ENCODE measurements around the gene PPP2CA. TPM values are rescaled to one million over a fixed set of nuclear protein-coding genes. Genes with fewer than 3 reads are reported as not detected.

PPP2CA gene
- total and polyA plus RNA-seq, 2 of the 4 experiments (the other 2 are of a cell fraction), result 70.6 to 73.6 TPM

DNA sequence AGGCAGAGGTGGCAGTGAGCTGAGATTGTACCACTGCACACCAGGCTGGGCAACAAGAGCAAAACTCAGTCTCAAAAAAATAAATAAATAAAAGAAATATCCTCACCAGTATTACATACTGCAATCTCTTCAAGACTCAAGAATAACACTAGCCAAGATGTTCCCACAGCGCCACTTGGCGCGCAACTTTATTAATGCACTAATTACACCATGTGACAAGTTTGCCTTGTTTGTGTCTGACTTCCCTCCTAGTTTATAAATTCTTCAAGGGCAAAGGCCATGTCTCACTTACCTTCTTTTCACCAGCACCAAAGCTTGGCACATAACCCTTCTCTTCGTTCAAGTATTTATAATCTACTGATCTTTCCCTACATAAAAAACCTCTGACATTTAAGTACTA is 53.9 kb downstream of the PPP2CA start:
- intact Hi-C loops (cut with micrococcal nuclease), result no loop called here
- H2BK120ac ChIP-seq (ENCODE audit: low read depth, low read length), result no peak overlapping the region
- H3K9me1 ChIP-seq (ENCODE audit: insufficient read depth, low read length), result 0 out of 2 replicates have a peak, but pooled peaks cover 3% of the 10 kb centered on the region
- H2AK9ac ChIP-seq (replicated peaks; ENCODE audit: low read depth, low read length, poor library complexity), result no peak overlapping the region
- no peak for ATAC-seq (ENCODE audit: low read depth)
- no peak overlapping the region for H3K4ac ChIP-seq (ENCODE audit: low read depth, low read length)
- no TSS peak for BruUV-seq (replicated peaks)
- no peak overlapping the region for H3K14ac ChIP-seq (replicated peaks; ENCODE audit: low read depth, low read length)
- no peak overlapping the region for H3K56ac ChIP-seq (ENCODE audit: extremely low read depth, insufficient read depth, low read length)
- no peak overlapping the region for H3K4me2 ChIP-seq (ENCODE audit: low read depth, low read length)
- no peak overlapping the region for H3K23ac ChIP-seq (ENCODE audit: low read depth, low read length)
- no peak for TF ChIP-seq SMC3 (IDR thresholded peaks at IDR 0.05; ENCODE audit: low read depth, low read length)
- TF ChIP-seq, protein P1, sequence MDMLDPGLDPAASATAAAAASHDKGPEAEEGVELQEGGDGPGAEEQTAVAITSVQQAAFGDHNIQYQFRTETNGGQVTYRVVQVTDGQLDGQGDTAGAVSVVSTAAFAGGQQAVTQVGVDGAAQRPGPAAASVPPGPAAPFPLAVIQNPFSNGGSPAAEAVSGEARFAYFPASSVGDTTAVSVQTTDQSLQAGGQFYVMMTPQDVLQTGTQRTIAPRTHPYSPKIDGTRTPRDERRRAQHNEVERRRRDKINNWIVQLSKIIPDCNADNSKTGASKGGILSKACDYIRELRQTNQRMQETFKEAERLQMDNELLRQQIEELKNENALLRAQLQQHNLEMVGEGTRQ (IDR thresholded peaks at IDR 0.05; ENCODE audit: low read depth, low read length), result no peak
- no peak for TF ChIP-seq RCOR1 (IDR thresholded peaks at IDR 0.05; ENCODE audit: insufficient replicate concordance, low read length)
- no peak for TF ChIP-seq MAFK (IDR thresholded peaks at IDR 0.05; ENCODE audit: low read depth, low read length)
- TF ChIP-seq, protein P2, sequence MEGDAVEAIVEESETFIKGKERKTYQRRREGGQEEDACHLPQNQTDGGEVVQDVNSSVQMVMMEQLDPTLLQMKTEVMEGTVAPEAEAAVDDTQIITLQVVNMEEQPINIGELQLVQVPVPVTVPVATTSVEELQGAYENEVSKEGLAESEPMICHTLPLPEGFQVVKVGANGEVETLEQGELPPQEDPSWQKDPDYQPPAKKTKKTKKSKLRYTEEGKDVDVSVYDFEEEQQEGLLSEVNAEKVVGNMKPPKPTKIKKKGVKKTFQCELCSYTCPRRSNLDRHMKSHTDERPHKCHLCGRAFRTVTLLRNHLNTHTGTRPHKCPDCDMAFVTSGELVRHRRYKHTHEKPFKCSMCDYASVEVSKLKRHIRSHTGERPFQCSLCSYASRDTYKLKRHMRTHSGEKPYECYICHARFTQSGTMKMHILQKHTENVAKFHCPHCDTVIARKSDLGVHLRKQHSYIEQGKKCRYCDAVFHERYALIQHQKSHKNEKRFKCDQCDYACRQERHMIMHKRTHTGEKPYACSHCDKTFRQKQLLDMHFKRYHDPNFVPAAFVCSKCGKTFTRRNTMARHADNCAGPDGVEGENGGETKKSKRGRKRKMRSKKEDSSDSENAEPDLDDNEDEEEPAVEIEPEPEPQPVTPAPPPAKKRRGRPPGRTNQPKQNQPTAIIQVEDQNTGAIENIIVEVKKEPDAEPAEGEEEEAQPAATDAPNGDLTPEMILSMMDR (conservative IDR thresholded peaks at IDR 0.05; ENCODE audit: low read depth, low read length), result no peak
- TF ChIP-seq MXI1 (IDR thresholded peaks at IDR 0.05; ENCODE audit: borderline replicate concordance, low read depth, low read length), result no peak
- TF ChIP-seq, protein P3, sequence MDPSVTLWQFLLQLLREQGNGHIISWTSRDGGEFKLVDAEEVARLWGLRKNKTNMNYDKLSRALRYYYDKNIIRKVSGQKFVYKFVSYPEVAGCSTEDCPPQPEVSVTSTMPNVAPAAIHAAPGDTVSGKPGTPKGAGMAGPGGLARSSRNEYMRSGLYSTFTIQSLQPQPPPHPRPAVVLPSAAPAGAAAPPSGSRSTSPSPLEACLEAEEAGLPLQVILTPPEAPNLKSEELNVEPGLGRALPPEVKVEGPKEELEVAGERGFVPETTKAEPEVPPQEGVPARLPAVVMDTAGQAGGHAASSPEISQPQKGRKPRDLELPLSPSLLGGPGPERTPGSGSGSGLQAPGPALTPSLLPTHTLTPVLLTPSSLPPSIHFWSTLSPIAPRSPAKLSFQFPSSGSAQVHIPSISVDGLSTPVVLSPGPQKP (IDR thresholded peaks at IDR 0.05; ENCODE audit: borderline replicate concordance, low read depth, low read length), result no peak
- TF ChIP-seq NFE2L2 (IDR thresholded peaks at IDR 0.05; ENCODE audit: low read depth, low read length), result no peak
- TF ChIP-seq CHD1 (IDR thresholded peaks at IDR 0.05; ENCODE audit: low read depth, low read length), result no peak
- TF ChIP-seq MAZ (IDR thresholded peaks at IDR 0.05; ENCODE audit: borderline replicate concordance, low read depth, low read length), result no peak
- TF ChIP-seq RAD21 (IDR thresholded peaks at IDR 0.05; ENCODE audit: low read length), result no peak
- TF ChIP-seq RFX5 (IDR thresholded peaks at IDR 0.05; ENCODE audit: low read depth, low read length), result no peak
- TF ChIP-seq BHLHE40 (IDR thresholded peaks at IDR 0.05; ENCODE audit: low read depth, low read length), result no peak
- no peak for TF ChIP-seq POLR2A (IDR thresholded peaks at IDR 0.05; ENCODE audit: low read depth, low read length)
- H2BK15ac ChIP-seq (ENCODE audit: low read depth, low read length), result no peak overlapping the region
- 85% methylated on average over 4 of the region's 4 CpGs; no CpG with 5 or more reads in 1 of the 2 experiments for WGBS, 2 experiments (ENCODE audit: extremely low coverage in 2 of 2, insufficient read length in 1 of 2)
- in situ Hi-C loops (cut with MboI; ENCODE audit: low sequenced_read_pairs), result no loop called here
- no peak overlapping the region for H3K9ac ChIP-seq (ENCODE audit: low read depth, low read length)
- H3K9me3 ChIP-seq (ENCODE audit: control insufficient read depth, insufficient read depth, low read length), result no peaks in the 10 kb centered on the region
- no peak overlapping the region for H4K5ac ChIP-seq (ENCODE audit: low read depth, low read length)
- dilution Hi-C loops (cut with HindIII; ENCODE audit: low sequenced_read_pairs, unreplicated experiment), result no loop called here
- no peaks in the 10 kb centered on the region for H3K27me3 ChIP-seq (ENCODE audit: control insufficient read depth, insufficient read depth, low read length)
- POLR2A ChIA-PET (ENCODE audit: unreplicated experiment), result no interaction called here
- H4K20me1 ChIP-seq (ENCODE audit: insufficient read depth, low read length), result peaks cover 60% of the 10 kb centered on the region
- no peak overlapping the region for H3K4me3 ChIP-seq (ENCODE audit: insufficient read depth, low read depth, low read length)
- no peak overlapping the region for H2BK20ac ChIP-seq (ENCODE audit: low read depth, low read length)
- peaks cover 2% of the 10 kb centered on the region; the same call in 1 of the 2 replicates for H3K4me1 ChIP-seq (ENCODE audit: control insufficient read depth, insufficient read depth, low read length)
- CTCF ChIA-PET, result no interaction called here
- no peak overlapping the region for H3K18ac ChIP-seq (ENCODE audit: low read depth, low read length)
- peaks cover 32% of the 10 kb centered on the region for H3K36me3 ChIP-seq (ENCODE audit: control insufficient read depth, insufficient read depth, low read length)
- H2AFZ ChIP-seq (replicated peaks; ENCODE audit: low read length, poor library complexity), result no peak overlapping the region
- no peak overlapping the region for H2BK5ac ChIP-seq (ENCODE audit: low read depth, low read length, poor library complexity, severe bottlenecking)
- H2AK5ac ChIP-seq (ENCODE audit: low read depth, low read length), result no peak overlapping the region
- no peak overlapping the region for H4K8ac ChIP-seq (ENCODE audit: low read depth in 2 of 2, low read length in 2 of 2)
- no peak for DNase-seq
- no peak overlapping the region for H4K91ac ChIP-seq (ENCODE audit: insufficient read depth, low read depth, low read length)
- no peak overlapping the region for H3K27ac ChIP-seq (ENCODE audit: insufficient read depth, low read length)
- H3K79me1 ChIP-seq (ENCODE audit: low read depth in 1 of 2, low read length in 2 of 2), result peaks cover 17 to 41% of the 10 kb centered on the region in 2 experiments

Data from IMR-90 (cell line).